NCI-H2081 (cell line): ENCODE measurements around the gene ZNF391.
"Not testable (repeated sequence)": the region's sequence is repeated elsewhere in the genome, so short reads cannot be mapped to it uniquely, and the experiment has no call there.

Experiments
- DNase-seq, 2 experiments: peaks; one replicate each; lab custom pipeline; 2025; lab: John Stamatoyannopoulos, UW

The ZNF391 gene

DNA sequence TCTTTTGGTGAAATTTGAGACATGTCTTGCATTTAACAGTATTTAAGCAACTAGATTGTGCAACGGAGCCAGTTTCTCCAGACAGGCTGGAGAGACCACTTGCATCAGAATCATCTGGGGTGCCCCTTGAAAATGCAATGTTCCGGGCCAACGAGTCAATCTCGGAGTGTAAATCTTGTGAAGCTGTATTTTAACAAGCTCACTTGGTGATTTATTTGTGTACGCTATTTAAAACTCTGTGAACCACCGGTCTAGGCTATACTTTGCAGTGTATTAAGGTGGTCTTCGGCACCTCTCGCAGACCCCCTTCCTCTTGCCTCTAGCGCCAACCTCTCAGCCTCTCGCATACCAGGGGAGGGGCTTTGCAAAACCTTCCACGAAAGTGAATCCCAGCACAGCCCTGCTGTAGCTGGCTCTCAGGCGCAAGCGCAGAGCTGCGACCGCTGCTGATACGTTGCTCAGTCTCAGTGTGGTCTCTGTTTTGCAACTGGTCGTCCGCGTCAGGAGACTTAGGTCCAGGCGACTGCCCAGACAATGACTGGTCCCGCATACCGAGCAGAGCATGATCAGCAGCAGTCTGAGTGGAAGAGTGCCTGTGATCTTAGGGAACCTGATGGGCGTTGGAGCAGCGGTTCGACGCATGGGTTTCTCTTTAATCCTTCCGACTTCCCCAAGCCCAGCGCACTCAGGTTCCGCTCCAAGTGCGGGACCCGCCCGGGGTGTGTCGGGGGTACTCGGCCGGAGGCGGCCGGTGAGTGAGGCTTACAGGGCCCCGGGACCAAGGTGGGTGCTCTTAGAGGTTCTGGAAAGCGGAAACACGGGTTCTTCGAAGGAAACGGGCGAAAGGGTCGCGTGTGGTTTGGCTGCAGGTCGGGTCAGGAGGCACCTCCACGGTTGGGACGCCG, at the start of gene ZNF391:
TSS of gene ZNF391 (plus strand) at position 467 of the 905 bp plus-strand sequence. CDS start 11,612 bp downstream, outside the sequence.
- peak; percentile 67 to 91 for DNase-seq

- no peak for DNase-seq
Measured at GRCh38 chr6:27352850-27353249, 35.7 kb upstream of the ZNF391 start.

DNA sequence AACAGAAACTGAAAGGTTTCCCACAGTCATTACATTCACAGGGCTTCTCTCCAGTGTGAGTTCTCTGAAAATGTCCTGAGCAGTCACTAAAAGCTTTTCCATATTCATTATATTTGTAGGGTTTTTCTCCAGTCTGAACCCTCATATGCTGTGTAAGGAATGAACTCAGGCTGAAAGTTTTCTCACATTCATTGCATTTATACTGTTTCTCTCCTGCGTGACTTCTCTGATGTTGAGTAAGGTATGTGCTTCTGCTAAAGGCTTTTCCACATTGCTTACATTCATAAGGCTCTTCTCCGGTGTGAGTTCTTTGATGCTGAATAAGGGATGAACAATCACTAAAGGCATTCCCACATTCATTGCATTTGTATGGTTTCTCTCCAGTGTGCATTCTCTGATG, 29.8 kb upstream of the ZNF391 start:
- DNase-seq = no peak

DNA sequence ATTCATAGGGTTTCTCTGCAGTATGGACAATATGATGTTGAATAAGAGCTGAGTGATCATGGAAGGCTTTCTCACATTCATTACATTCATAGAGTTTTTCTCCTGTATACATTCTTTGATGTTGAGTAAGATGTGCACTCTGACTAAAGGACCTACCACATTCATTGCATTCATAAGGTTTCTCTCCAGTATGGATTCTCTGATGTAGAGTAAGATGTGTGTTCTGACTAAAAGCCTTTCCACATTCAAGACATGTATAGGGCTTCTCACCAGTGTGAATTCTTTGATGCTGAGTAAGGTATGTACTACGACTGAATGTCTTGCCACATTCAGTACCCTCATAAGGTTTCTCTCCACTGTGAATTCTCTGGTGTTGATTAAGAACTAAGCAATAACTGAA, 29.3 kb upstream of the ZNF391 start:
- no peak for DNase-seq

DNA sequence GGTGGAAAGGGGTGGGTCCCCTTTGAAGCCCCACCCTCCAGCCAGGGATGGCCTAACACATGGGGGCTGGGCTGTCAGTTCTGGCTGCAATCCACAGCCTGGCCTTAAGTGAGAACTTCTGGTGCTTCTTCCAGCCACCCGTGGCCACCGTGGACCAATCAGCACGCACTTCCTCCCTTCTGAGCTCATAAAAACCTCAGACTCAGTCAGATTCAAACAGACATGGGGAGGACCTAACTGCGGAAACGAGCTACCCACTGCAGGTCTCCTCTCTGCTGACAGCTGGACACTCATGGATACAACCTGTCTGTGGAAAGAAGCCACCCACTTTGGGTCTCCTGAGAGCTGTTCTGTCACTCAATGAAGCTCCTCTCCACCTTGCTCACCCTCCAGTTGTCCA, 20.4 kb upstream of the ZNF391 start:
- DNase-seq = no peak

DNA sequence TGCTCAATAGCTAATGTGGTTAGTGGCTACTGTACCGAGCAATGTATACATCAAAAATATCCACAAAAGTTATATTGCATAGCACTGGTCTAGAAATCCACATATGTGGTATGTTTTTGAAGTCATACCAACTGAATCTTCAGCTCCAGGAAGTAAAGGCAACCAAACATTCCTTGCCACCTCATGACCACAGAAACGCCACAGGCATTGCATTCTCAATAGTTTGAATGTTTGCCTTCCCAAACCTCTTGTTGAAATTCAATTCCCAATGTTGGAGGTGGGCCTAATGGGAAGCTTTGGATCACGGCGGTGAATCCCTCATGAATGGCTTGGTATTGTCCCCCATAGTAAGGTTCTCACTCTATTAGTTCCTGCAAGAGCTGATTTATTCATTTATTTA, 18.2 kb upstream of the ZNF391 start:
- no peak for DNase-seq

GRCh38 chr6:27374824-27375612, 13.5 kb upstream of the ZNF391 start:
- DNase-seq = peak; percentile 75 to 87

DNA sequence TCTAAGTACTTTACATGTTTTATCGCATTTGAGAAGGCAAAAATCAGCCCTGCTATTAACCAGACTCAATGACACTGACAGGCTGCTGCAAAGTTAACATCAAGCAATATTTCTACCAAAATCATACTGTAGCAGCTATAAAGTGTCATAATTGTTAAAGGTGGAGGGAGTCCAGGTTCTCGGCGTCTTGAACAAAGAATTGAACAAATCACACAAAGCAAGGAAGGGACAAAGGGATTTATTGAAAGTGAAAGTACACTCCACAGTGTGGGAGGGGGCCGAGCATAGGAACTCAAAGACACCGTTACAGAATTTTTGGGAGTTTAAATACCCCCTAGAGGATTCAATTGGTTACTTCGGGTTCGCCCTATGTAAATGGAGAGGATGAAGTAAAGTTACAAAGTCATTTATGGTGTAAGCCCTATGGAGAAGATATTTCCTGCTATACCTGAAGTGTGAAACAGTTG, 12.9 kb upstream of the ZNF391 start:
- DNase-seq = no peak

- DNase-seq = not testable (repeated sequence)
Measured at GRCh38 chr6:27378406-27378805, 10.2 kb upstream of the ZNF391 start.

GRCh38 chr6:27381001-27381400, 7.6 kb upstream of the ZNF391 start:
- DNase-seq = not testable (repeated sequence)

DNA sequence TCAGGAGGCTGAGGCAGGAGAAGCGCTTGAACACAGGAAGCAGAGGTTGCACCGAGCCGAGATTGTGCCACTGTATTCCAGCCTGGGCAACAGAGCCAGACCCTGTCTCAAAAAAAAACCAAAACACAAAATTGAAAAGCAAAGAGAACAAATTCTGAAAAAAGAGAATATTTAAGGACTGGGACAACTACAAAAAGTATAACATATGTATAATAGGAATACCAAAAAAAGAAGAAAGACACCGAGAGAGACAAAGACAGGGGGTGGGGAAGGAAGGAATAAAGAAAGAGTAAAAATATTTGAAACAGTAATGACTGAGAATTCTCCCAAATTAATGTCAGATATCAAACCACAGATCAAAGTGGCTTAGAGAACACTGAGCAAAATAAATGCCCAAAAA, 5.5 kb upstream of the ZNF391 start:
- DNase-seq = no peak

- DNase-seq = no peak
Measured at GRCh38 chr6:27383481-27383880, 5.1 kb upstream of the ZNF391 start.

GRCh38 chr6:27392623-27393022, 4.1 kb downstream of the ZNF391 start:
- DNase-seq = no peak

- DNase-seq = no peak
Measured at GRCh38 chr6:27394073-27394472, 5.5 kb downstream of the ZNF391 start.

DNA sequence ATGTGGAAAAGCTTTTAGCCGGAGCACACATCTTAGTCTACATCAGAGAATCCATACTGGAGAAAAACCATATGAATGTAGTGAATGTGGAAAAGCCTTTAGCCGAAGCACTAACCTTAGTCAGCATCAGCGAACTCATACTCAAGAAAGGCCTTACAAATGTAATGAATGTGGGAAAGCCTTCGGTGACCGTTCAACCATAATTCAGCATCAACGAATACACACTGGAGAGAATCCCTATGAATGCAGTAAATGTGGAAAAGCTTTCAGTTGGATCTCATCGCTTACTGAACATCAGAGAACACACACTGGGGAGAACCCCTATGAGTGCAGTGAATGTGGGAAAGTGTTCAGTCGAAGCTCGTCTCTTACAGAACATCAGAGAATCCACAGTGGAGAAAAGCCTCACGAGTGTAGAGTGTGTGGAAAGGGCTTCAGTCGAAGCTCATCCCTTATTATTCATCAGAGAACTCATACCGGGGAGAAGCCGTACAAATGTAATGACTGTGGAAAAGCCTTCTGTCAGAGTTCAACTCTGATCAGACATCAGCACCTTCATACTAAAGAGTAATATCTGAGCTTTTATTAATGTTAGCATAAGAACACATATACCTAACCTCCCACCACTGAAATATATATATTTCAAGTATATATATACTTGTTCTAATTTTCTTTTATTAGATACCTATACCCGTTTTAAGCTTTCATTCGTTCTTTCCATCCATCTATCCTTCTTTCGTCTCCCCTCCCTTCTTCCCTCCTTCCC, 12.5 kb downstream of the ZNF391 start:
- no peak for DNase-seq

DNA sequence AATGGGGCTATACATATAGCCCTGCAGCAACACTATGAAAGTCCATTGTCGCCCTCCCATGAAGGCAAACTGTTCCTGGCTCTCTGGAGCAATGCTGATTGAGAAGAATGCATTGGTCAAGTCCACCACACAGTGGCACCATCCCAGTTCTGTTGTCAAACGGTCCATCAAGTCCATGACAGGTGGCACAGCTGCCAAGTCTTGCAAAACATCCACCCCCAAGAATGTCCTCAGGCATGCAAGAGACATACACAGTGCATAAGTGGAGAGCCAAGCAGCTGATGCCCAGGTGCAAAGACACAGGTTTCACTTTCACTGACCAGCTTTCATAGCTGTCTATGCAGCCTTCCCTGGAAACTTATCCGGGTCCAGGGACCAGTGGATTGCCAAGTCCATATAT, 17.5 kb downstream of the ZNF391 start:
- no peak for DNase-seq

GRCh38 chr6:27407153-27407814, 18.7 kb downstream of the ZNF391 start:
- no peak for DNase-seq

GRCh38 chr6:27414300-27414699, 25.7 kb downstream of the ZNF391 start:
- DNase-seq = no peak

GRCh38 chr6:27414996-27415395, 26.4 kb downstream of the ZNF391 start:
- DNase-seq = no peak

DNA sequence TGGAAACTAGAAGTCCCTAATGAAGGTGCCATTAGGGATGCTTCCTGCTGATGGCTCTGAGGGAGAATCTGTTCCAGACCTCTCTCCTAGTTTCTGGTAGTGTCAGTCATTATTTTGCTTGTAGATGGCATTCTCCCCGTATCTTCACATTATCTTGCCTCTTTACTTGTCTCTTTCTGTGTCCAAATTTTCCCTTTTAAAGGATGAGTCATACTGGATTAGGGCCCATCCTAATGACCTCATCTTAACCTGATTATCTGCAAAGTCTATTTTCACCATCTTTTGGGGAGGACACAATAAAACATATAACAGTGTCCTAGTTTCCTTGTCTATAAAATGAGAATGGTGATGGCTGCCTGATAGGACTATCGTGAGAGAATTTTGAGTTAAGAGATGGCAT, 27.3 kb downstream of the ZNF391 start:
- DNase-seq = no peak

GRCh38 chr6:27419363-27419762, 30.8 kb downstream of the ZNF391 start:
- no peak for DNase-seq
